H9 (cell line): Measurements from ENCODE around the gene TCTN2. TPM values are rescaled to one million over a fixed set of nuclear protein-coding genes. Genes with fewer than 3 reads are reported as not detected.

Experiments used
- DNase-seq: peaks from one replicate; pipeline ENCODE4 v3.0.0-alpha.2; 2017
- H2AFZ ChIP-seq: one replicate; pipeline ENCODE4 v1.6.1; 2013; ENCODE audit warnings: mild to moderate bottlenecking, low read length, control low read depth, moderate library complexity
- H2AK5ac ChIP-seq: 2 replicates; pipeline ENCODE4 v1.6.1; 2013; ENCODE audit warnings: low read length, control low read depth, mixed read lengths; ENCODE audit not compliant: insufficient read length
- H2BK120ac ChIP-seq: one replicate; pipeline ENCODE4 v1.6.1; 2013; ENCODE audit warnings: low read depth, mild to moderate bottlenecking, low read length, control low read depth, inconsistent platforms; ENCODE audit not compliant: poor library complexity, severe bottlenecking
- H2BK12ac ChIP-seq: 2 replicates; pipeline ENCODE4 v1.6.1; 2013; ENCODE audit warnings: low read length, control low read depth, mixed read lengths, low read depth; ENCODE audit not compliant: insufficient read length
- H2BK15ac ChIP-seq: 2 replicates; pipeline ENCODE4 v1.6.1; 2013; ENCODE audit warnings: low read depth, low read length, control low read depth
- H2BK20ac ChIP-seq: one replicate; pipeline ENCODE4 v1.6.1; 2013; ENCODE audit warnings: low read depth, mild to moderate bottlenecking, low read length, control low read depth, inconsistent platforms; ENCODE audit not compliant: poor library complexity, severe bottlenecking
- H2BK5ac ChIP-seq: 2 replicates; pipeline ENCODE4 v1.6.1; 2013; ENCODE audit warnings: low read length, control low read depth, mixed read lengths; ENCODE audit not compliant: insufficient read length
- H3K14ac ChIP-seq: 2 replicates; pipeline ENCODE4 v1.6.1; 2013; ENCODE audit warnings: low read length, control low read depth; ENCODE audit not compliant: insufficient read depth
- H3K18ac ChIP-seq: 2 replicates; pipeline ENCODE4 v1.6.1; 2013; ENCODE audit warnings: low read depth, mild to moderate bottlenecking, mixed read lengths, low read length, control low read depth; ENCODE audit not compliant: insufficient read length
- H3K23ac ChIP-seq: 2 replicates; pipeline ENCODE4 v1.6.1; 2013; ENCODE audit warnings: low read length, control low read depth, mixed read lengths, low read depth; ENCODE audit not compliant: insufficient read length
- H3K23me2 ChIP-seq: 2 replicates; pipeline ENCODE4 v1.6.1; 2013; ENCODE audit warnings: low read depth, mild to moderate bottlenecking, mixed read lengths, low read length, control low read depth; ENCODE audit not compliant: insufficient read length, poor library complexity, severe bottlenecking
- H3K27ac ChIP-seq: 2 replicates; pipeline ENCODE4 v1.5.1; 2013; ENCODE audit warnings: low read length, control low read depth, mixed read lengths, low read depth; ENCODE audit not compliant: insufficient read length
- H3K27me3 ChIP-seq: 2 replicates; pipeline ENCODE4 v1.6.1; 2013; ENCODE audit warnings: low read length, control low read depth, inconsistent platforms; ENCODE audit not compliant: insufficient read depth
- H3K4ac ChIP-seq: 2 replicates; pipeline ENCODE4 v1.6.1; 2013; ENCODE audit warnings: low read depth, mild to moderate bottlenecking, control low read depth, inconsistent platforms, low read length, moderate library complexity
- H3K4me1 ChIP-seq: 2 replicates; pipeline ENCODE4 v1.6.1; 2013; ENCODE audit warnings: low read length, control low read depth, inconsistent platforms; ENCODE audit not compliant: insufficient read depth
- H3K4me2 ChIP-seq: 2 replicates; pipeline ENCODE4 v1.6.1; 2013; ENCODE audit warnings: low read length, control low read depth, mixed read lengths; ENCODE audit not compliant: insufficient read length, insufficient read depth
- H3K56ac ChIP-seq: 2 replicates; pipeline ENCODE4 v1.6.1; 2013; ENCODE audit warnings: low read depth, mild to moderate bottlenecking, mixed read lengths, low read length, control low read depth; ENCODE audit not compliant: insufficient read length
- H3K79me1 ChIP-seq: 2 replicates; pipeline ENCODE4 v1.6.1; 2013; ENCODE audit warnings: low read depth, mild to moderate bottlenecking, moderate library complexity, low read length, control low read depth, inconsistent platforms; ENCODE audit not compliant: insufficient read depth, poor library complexity, severe bottlenecking
- H3K79me2 ChIP-seq: 2 replicates; pipeline ENCODE4 v1.6.1; 2013; ENCODE audit warnings: low read length, control low read depth, inconsistent platforms; ENCODE audit not compliant: insufficient read depth
- H3K9ac ChIP-seq: 2 replicates; pipeline ENCODE4 v1.6.1; 2013; ENCODE audit warnings: low read length, control low read depth, mixed read lengths; ENCODE audit not compliant: insufficient read length; ENCODE audit errors: extremely low read depth
- H3K9me3 ChIP-seq: one replicate; pipeline ENCODE4 v1.6.1; 2013; ENCODE audit warnings: low read depth, low read length, inconsistent platforms; ENCODE audit not compliant: control insufficient read depth
- H3T11ph ChIP-seq: one replicate; pipeline ENCODE4 v1.6.1; 2013; ENCODE audit warnings: mild to moderate bottlenecking, low read length, control low read depth, inconsistent platforms
- H4K20me1 ChIP-seq: one replicate; pipeline ENCODE4 v1.6.1; 2013; ENCODE audit not compliant: control insufficient read depth, insufficient read length, insufficient read depth
- H4K5ac ChIP-seq: 2 replicates; pipeline ENCODE4 v1.6.1; 2013; ENCODE audit warnings: low read depth, mild to moderate bottlenecking, mixed read lengths, low read length, control low read depth; ENCODE audit not compliant: insufficient read length
- H4K8ac ChIP-seq: replicated peaks from 2 replicates; pipeline ENCODE4 v1.6.1; 2013; ENCODE audit warnings: low read length, control low read depth, mixed read lengths, low read depth; ENCODE audit not compliant: insufficient read length
- H4K91ac ChIP-seq: 2 replicates; pipeline ENCODE4 v1.6.1; 2013; ENCODE audit warnings: low read depth, mild to moderate bottlenecking, moderate library complexity, mixed read lengths, low read length, control low read depth; ENCODE audit not compliant: insufficient read length
- H3K27ac Mint-ChIP-seq, 3 experiments: 2 replicates in 2 of 3; 3 replicates in 1 of 3; pipeline ENCODE4 v1.8.0; 2020 to 2021; ENCODE audit warnings: mixed read lengths in 3 of 3, mild to moderate bottlenecking in 1 of 3, moderate library complexity in 1 of 3
- H3K27me3 Mint-ChIP-seq: 2 replicates; pipeline ENCODE4 v1.8.0; 2021; ENCODE audit warnings: low read depth, mild to moderate bottlenecking, moderate library complexity, mixed read lengths
- H3K36me3 Mint-ChIP-seq, 3 experiments: 2 replicates in 2 of 3; 3 replicates in 1 of 3; pipeline ENCODE4 v1.8.0; 2020 to 2021; ENCODE audit warnings: low read depth in 3 of 3, mixed read lengths in 3 of 3; ENCODE audit not compliant: insufficient read depth in 1 of 3
- H3K4me1 Mint-ChIP-seq, 2 experiments: 2 replicates each; pipeline ENCODE4 v1.8.0; 2020; ENCODE audit warnings: mixed read lengths in 2 of 2
- H3K4me3 Mint-ChIP-seq, 2 experiments: 2 replicates in 1 of 2; 3 replicates in 1 of 2; pipeline ENCODE4 v1.8.0; 2020 to 2021; ENCODE audit warnings: mild to moderate bottlenecking in 2 of 2, mixed read lengths in 2 of 2, moderate library complexity in 1 of 2
- H3K9me3 Mint-ChIP-seq, 2 experiments: 2 replicates in 1 of 2; 3 replicates in 1 of 2; pipeline ENCODE4 v1.8.0; 2020; ENCODE audit warnings: mild to moderate bottlenecking in 2 of 2, mixed read lengths in 2 of 2, moderate library complexity in 1 of 2
- WGBS: extraction: QIAGEN DNeasy Blood & Tissue Kit; methylation state at CpG from one replicate; pipeline ENCODE4 v1.1.7; 2013; ENCODE audit warnings: missing lambda C conversion rate, low lambda C conversion rate, mixed read lengths; ENCODE audit not compliant: insufficient read length; ENCODE audit errors: extremely low coverage; 5-methylcytosine and 5-hydroxymethylcytosine counted together
- total RNA-seq: library from RNA; stranded (reverse); gene quantifications from 2 replicates; pipeline ENCODE4 v1.2.1, GENCODE V29; 2021
- TF ChIP-seq, protein P1 (sequence below): fragments of 200-600 bp; sonication (generic); conservative IDR thresholded peaks from 3 replicates; pipeline ENCODE4 v1.8.0; 2021; ENCODE audit warnings: antibody characterized with exemption, mild to moderate bottlenecking

TCTN2 gene
- total RNA-seq, 1 experiment from 2014 or later, result 7.4 TPM

GRCh38 chr12:123732251-123732650 lies 61.3 kb downstream of the TCTN2 start:
- no peak overlapping the region for H3K4me3 Mint-ChIP-seq
- H3K36me3 Mint-ChIP-seq, result peaks cover 73 to 94% (median 89%) of the 10 kb centered on the region in 3 experiments; a peak in 6 of 7 replicates
- WGBS, result no CpG with 5 or more reads among the region's 12 CpGs

More at GRCh38 chr12:123732251-123732650, 61.3 kb downstream of the TCTN2 start:
- Histone ChIP-seq H3K4ac (no peak overlapping the region), H3K18ac (no peak overlapping the region), H3K9ac (no peak overlapping the region), H2BK12ac (no peak overlapping the region), H2BK120ac (no peak overlapping the region), H3T11ph (no peak overlapping the region), H3K4me2 (no peak overlapping the region), H3K4me1 (no peaks in the 10 kb centered on the region), H3K79me2 (no peaks in the 10 kb centered on the region), H3K23me2 (no peaks in the 10 kb centered on the region), H4K91ac (no peak overlapping the region), H2BK20ac (no peak overlapping the region), H4K5ac (no peak overlapping the region), H3K27ac (no peak overlapping the region), H3K56ac (no peak overlapping the region), H3K14ac (no peak overlapping the region), H2BK5ac (no peak overlapping the region), H3K9me3 (no peaks in the 10 kb centered on the region), H4K8ac (no peak overlapping the region), H3K79me1 (no peaks in the 10 kb centered on the region), H2AK5ac (no peak overlapping the region), H2AFZ (no peak overlapping the region), H2BK15ac (no peak overlapping the region), H3K27me3 (no peaks in the 10 kb centered on the region), H4K20me1 (no peaks in the 10 kb centered on the region), H3K23ac (no peak overlapping the region)
- H3K9me3 Mint-ChIP-seq, result no peaks in the 10 kb centered on the region
- peak overlapping the region in 1 of 3 experiments; percentile 78; a peak in 1 of 7 replicates for H3K27ac Mint-ChIP-seq
- TF ChIP-seq, protein P1, sequence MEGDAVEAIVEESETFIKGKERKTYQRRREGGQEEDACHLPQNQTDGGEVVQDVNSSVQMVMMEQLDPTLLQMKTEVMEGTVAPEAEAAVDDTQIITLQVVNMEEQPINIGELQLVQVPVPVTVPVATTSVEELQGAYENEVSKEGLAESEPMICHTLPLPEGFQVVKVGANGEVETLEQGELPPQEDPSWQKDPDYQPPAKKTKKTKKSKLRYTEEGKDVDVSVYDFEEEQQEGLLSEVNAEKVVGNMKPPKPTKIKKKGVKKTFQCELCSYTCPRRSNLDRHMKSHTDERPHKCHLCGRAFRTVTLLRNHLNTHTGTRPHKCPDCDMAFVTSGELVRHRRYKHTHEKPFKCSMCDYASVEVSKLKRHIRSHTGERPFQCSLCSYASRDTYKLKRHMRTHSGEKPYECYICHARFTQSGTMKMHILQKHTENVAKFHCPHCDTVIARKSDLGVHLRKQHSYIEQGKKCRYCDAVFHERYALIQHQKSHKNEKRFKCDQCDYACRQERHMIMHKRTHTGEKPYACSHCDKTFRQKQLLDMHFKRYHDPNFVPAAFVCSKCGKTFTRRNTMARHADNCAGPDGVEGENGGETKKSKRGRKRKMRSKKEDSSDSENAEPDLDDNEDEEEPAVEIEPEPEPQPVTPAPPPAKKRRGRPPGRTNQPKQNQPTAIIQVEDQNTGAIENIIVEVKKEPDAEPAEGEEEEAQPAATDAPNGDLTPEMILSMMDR, result no peak
- H3K27me3 Mint-ChIP-seq, result no peaks in the 10 kb centered on the region
- no peaks in the 10 kb centered on the region for H3K4me1 Mint-ChIP-seq
- DNase-seq, result no peak
